GM12892 (cell line): Measurements from ENCODE around the gene FXYD3.

Experiments used
- POLR2A ChIP-seq: IDR thresholded peaks from 2 replicates; pipeline ENCODE4 v1.6.1; 2011; ENCODE audit warnings: low read depth, low read length, control low read depth
- POLR2AphosphoS5 ChIP-seq: IDR thresholded peaks from 2 replicates; pipeline ENCODE4 v1.6.1; 2011; ENCODE audit warnings: low read depth, low read length, control low read depth

DNA sequence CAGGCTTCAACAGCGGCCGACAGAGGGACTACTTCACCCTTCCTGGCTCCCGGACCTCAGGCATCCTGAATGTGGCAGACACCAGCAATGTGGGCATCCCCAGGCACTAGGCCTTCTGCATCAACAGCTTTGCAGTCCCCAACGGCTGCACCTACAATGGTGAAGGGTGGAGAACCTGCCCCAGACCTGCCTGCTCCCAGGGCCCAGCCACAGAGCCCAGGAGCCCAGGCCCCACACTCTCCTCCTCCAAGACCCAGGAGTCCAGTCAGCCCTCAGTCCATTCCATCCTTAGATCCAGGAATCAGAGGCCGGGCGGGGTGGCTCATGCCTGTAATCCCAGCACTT is 39.6 kb upstream of the FXYD3 start:
- TF ChIP-seq POLR2A (no peak), POLR2AphosphoS5 (no peak)
